Measurements from ENCODE around the gene APOD. TPM values are rescaled to one million over a fixed set of nuclear protein-coding genes. Genes with fewer than 3 reads are reported as not detected.

The APOD gene
- total RNA-seq, 1 donor from 2014 or later = not detected

DNA sequence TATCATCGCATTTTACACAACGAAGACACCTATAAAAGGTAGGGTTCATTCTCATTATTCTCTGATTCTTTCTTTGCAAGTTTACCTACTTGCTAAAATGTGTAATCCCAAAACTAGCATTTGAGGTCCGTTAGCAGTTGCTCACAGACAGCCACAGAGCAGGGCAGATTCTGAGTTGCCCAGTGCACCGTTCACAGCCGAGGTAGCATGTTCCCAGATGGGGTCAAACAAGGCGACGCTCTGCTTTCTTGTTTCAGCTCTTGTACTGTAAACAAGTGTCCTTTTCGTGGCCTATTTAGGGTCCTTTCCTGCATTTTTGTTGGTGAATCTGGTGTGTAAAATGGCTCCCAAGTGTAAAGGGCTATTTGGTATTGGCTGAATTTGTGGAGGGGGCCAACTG, 43.7 kb downstream of the APOD start:
- no peak overlapping the region for H2AFZ ChIP-seq (ENCODE audit: low read depth, low read length)
- no peak overlapping the region for H3K4me3 ChIP-seq (ENCODE audit: insufficient read depth, low read depth, low read length)
- H3K4me3 Mint-ChIP-seq (ENCODE audit: unreplicated experiment) = peak overlapping the region; percentile 87
- H3K27ac Mint-ChIP-seq (ENCODE audit: unreplicated experiment) = no peak overlapping the region
- peaks cover 2% of the 10 kb centered on the region for H3K36me3 Mint-ChIP-seq (ENCODE audit: low read depth, unreplicated experiment)
- peaks cover 9% of the 10 kb centered on the region for H3K4me1 Mint-ChIP-seq (ENCODE audit: low read depth, unreplicated experiment)
- FAIRE-seq = no peak
- no peak overlapping the region for H3K9ac ChIP-seq (ENCODE audit: low read length)
- no peak for DNase-seq (ENCODE audit: low read depth)
- no peak overlapping the region for H3K27ac ChIP-seq (ENCODE audit: low read depth, low read length)
- H3K4me2 ChIP-seq (ENCODE audit: low read length) = no peak overlapping the region
- H3K79me2 ChIP-seq (ENCODE audit: insufficient read depth, low read length) = peaks cover 80% of the 10 kb centered on the region
- no peaks in the 10 kb centered on the region for H3K9me3 ChIP-seq (ENCODE audit: insufficient read depth, low read depth, low read length)
- no peaks in the 10 kb centered on the region for H3K27me3 ChIP-seq (ENCODE audit: insufficient read depth, low read length)
- no peaks in the 10 kb centered on the region for H3K9me3 Mint-ChIP-seq (ENCODE audit: unreplicated experiment)
- H3K27me3 Mint-ChIP-seq (ENCODE audit: low read depth, unreplicated experiment) = peaks cover 4% of the 10 kb centered on the region
- no peak for TF ChIP-seq EZH2 (IDR thresholded peaks at IDR 0.05; ENCODE audit: insufficient read depth, low read length)
- no peak for TF ChIP-seq CTCF (IDR thresholded peaks at IDR 0.05; ENCODE audit: insufficient read depth, low read depth, low read length)
- peaks cover 13% of the 10 kb centered on the region for H3K4me1 ChIP-seq (ENCODE audit: insufficient read depth, low read length)
- peaks cover 59% of the 10 kb centered on the region for H4K20me1 ChIP-seq (ENCODE audit: insufficient read depth, low read length)
- no peaks in the 10 kb centered on the region for H3K36me3 ChIP-seq (ENCODE audit: insufficient read depth, low read length)

DNA sequence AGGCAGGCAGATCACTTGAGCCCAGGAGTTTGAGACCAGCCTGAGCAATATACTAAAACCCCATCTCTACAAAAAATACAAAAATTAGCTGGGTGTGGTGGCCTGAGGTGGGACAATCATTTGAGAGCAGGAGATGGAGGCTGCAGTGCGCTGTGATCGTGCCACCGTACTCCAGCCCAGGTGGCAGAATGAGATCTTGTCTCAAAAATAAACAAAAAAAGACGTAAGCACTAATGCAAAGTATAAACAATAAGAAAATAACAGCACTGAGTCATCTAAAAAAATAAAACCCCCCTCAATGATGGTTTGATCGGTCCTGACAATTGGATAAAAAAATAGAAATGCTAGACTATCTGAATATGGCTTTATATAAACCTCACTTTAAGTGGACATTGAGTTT, 44.3 kb downstream of the APOD start:
- Mint-ChIP-seq H3K27ac (ENCODE audit: unreplicated experiment) (no peak overlapping the region), H3K4me3 (ENCODE audit: unreplicated experiment) (no peak overlapping the region), H3K27me3 (ENCODE audit: low read depth, unreplicated experiment) (peaks cover 4% of the 10 kb centered on the region), H3K9me3 (ENCODE audit: unreplicated experiment) (no peaks in the 10 kb centered on the region), H3K36me3 (ENCODE audit: low read depth, unreplicated experiment) (peaks cover 4% of the 10 kb centered on the region), H3K4me1 (ENCODE audit: low read depth, unreplicated experiment) (peaks cover 9% of the 10 kb centered on the region)
- no peak overlapping the region for H2AFZ ChIP-seq (ENCODE audit: low read depth, low read length)
- no peak overlapping the region for H3K9ac ChIP-seq (ENCODE audit: low read length)
- no peak overlapping the region for H3K4me3 ChIP-seq (ENCODE audit: insufficient read depth, low read depth, low read length)
- H3K9me3 ChIP-seq (ENCODE audit: insufficient read depth, low read depth, low read length) = no peaks in the 10 kb centered on the region
- no peak for DNase-seq (ENCODE audit: low read depth)
- peaks cover 13% of the 10 kb centered on the region for H3K4me1 ChIP-seq (ENCODE audit: insufficient read depth, low read length)
- no peaks in the 10 kb centered on the region for H3K36me3 ChIP-seq (ENCODE audit: insufficient read depth, low read length)
- H3K27me3 ChIP-seq (ENCODE audit: insufficient read depth, low read length) = no peaks in the 10 kb centered on the region
- FAIRE-seq = no peak
- TF ChIP-seq EZH2 (IDR thresholded peaks at IDR 0.05; ENCODE audit: insufficient read depth, low read length) (no peak), CTCF (IDR thresholded peaks at IDR 0.05; ENCODE audit: insufficient read depth, low read depth, low read length) (no peak)
- no peak overlapping the region for H3K27ac ChIP-seq (ENCODE audit: low read depth, low read length)
- H3K79me2 ChIP-seq (ENCODE audit: insufficient read depth, low read length) = peaks cover 85% of the 10 kb centered on the region
- H3K4me2 ChIP-seq (ENCODE audit: low read length) = no peak overlapping the region
- peaks cover 64% of the 10 kb centered on the region for H4K20me1 ChIP-seq (ENCODE audit: insufficient read depth, low read length)

GRCh38 chr3:195537995-195538394, 45.7 kb downstream of the APOD start:
- Histone ChIP-seq H3K27ac (ENCODE audit: low read depth, low read length) (no peak overlapping the region), H4K20me1 (ENCODE audit: insufficient read depth, low read length) (peaks cover 79% of the 10 kb centered on the region)

More at GRCh38 chr3:195537995-195538394, 45.7 kb downstream of the APOD start:
- H3K36me3 ChIP-seq (ENCODE audit: insufficient read depth, low read length) = no peaks in the 10 kb centered on the region
- Mint-ChIP-seq H3K4me3 (ENCODE audit: unreplicated experiment) (no peak overlapping the region), H3K36me3 (ENCODE audit: low read depth, unreplicated experiment) (peaks cover 4% of the 10 kb centered on the region), H3K27ac (ENCODE audit: unreplicated experiment) (no peak overlapping the region), H3K9me3 (ENCODE audit: unreplicated experiment) (no peaks in the 10 kb centered on the region), H3K4me1 (ENCODE audit: low read depth, unreplicated experiment) (peaks cover 9% of the 10 kb centered on the region), H3K27me3 (ENCODE audit: low read depth, unreplicated experiment) (no peaks in the 10 kb centered on the region)
- no peak overlapping the region for H3K4me3 ChIP-seq (ENCODE audit: insufficient read depth, low read depth, low read length)
- H3K9ac ChIP-seq (ENCODE audit: low read length) = no peak overlapping the region
- H3K4me2 ChIP-seq (ENCODE audit: low read length) = no peak overlapping the region
- FAIRE-seq = no peak
- peaks cover 98% of the 10 kb centered on the region for H3K79me2 ChIP-seq (ENCODE audit: insufficient read depth, low read length)
- no peaks in the 10 kb centered on the region for H3K9me3 ChIP-seq (ENCODE audit: insufficient read depth, low read depth, low read length)
- H3K4me1 ChIP-seq (ENCODE audit: insufficient read depth, low read length) = peaks cover 13% of the 10 kb centered on the region
- TF ChIP-seq EZH2 (IDR thresholded peaks at IDR 0.05; ENCODE audit: insufficient read depth, low read length) (no peak), CTCF (IDR thresholded peaks at IDR 0.05; ENCODE audit: insufficient read depth, low read depth, low read length) (no peak)
- H2AFZ ChIP-seq (ENCODE audit: low read depth, low read length) = no peak overlapping the region
- DNase-seq (ENCODE audit: low read depth) = no peak
- no peaks in the 10 kb centered on the region for H3K27me3 ChIP-seq (ENCODE audit: insufficient read depth, low read length)

Data from astrocyte (in vitro differentiated cells and primary cell).